RWPE1 (cell line): ENCODE results near the gene VSIG8.

Experiments used
- CTCF ChIA-PET: fragments of 350-600 bp; sonication (Branson Sonifier 250); formaldehyde crosslinking; extraction: SDS; loops from one replicate; lab custom pipeline; 2021; lab: Yijun Ruan, JAX
- POLR2A ChIA-PET: fragments of 400-600 bp; formaldehyde crosslinking; extraction: SDS; loops from one replicate; lab custom pipeline; 2020; ENCODE audit warnings: antibody characterized with exemption; ENCODE audit not compliant: low non-redundant PET; lab: Yijun Ruan, JAX
- DNase-seq: peaks from one replicate; pipeline ENCODE4 v3.0.0; 2012; ENCODE audit warnings: low spot score
- H3K27ac ChIP-seq: fragments of 450-650 bp; 2 replicates; pipeline ENCODE4 v1.5.1; 2017
- TF ChIP-seq, protein P1 (sequence below): fragments of 450-650 bp; conservative IDR thresholded peaks from 2 replicates; pipeline ENCODE4 v1.5.1; 2017; ENCODE audit warnings: low read depth, mild to moderate bottlenecking

Gene VSIG8

DNA sequence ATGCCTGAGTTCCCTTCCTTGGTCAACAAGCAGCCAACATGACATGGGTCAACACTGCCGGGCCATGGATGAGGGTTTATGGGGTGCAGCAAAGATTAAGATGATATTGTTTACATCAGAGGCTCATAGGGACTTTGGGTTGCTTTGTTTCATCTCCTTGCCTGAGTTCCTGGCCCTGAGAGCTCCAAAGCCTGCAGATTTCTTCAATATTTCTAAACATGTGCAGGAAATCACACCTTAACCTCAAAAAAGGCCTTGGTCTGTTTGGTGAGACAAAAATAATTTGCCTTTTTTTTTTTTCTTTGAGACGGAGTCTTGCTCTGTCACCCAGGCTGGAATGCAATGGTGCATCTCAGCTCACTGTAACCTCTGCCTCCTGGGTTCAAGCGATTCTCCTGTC is 34.9 kb downstream of the VSIG8 start:
- ChIA-PET CTCF (no interaction called here), POLR2A (no interaction called here)
- DNase-seq: no peak
- no peak overlapping the region for H3K27ac ChIP-seq
- TF ChIP-seq, protein P1, sequence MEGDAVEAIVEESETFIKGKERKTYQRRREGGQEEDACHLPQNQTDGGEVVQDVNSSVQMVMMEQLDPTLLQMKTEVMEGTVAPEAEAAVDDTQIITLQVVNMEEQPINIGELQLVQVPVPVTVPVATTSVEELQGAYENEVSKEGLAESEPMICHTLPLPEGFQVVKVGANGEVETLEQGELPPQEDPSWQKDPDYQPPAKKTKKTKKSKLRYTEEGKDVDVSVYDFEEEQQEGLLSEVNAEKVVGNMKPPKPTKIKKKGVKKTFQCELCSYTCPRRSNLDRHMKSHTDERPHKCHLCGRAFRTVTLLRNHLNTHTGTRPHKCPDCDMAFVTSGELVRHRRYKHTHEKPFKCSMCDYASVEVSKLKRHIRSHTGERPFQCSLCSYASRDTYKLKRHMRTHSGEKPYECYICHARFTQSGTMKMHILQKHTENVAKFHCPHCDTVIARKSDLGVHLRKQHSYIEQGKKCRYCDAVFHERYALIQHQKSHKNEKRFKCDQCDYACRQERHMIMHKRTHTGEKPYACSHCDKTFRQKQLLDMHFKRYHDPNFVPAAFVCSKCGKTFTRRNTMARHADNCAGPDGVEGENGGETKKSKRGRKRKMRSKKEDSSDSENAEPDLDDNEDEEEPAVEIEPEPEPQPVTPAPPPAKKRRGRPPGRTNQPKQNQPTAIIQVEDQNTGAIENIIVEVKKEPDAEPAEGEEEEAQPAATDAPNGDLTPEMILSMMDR: no peak

DNA sequence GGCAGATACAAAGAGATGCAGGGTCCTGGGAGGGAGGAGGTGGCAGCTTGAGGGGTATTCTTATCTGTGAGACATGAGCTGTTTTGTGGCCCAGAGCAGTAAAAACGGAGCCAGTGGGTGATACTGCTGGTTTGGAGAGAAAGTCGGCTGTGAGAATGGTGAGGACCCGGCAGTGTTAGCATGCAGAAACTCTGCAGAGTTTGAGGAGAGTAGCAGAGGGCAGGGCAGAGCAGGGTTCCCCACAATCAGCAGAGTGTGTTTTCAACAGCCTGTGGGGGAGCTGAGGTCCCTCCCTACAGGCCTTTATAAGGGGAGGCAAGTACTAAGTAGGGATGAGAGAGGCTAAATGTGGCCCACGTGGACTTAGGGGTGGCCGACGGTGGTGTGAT is 35.4 kb downstream of the VSIG8 start:
- CTCF ChIA-PET: no interaction called here
- H3K27ac ChIP-seq: no peak overlapping the region
- DNase-seq: no peak
- TF ChIP-seq, protein P1: no peak
- POLR2A ChIA-PET: no interaction called here

- TF ChIP-seq, protein P1: no peak
- ChIA-PET CTCF (interaction anchor here (0.6 kb wide), 1 partner anchor 65 kb away, joined by 5 read pairs; no protein-coding TSS in a partner anchor), POLR2A (no interaction called here)
- H3K27ac ChIP-seq: no peak within 1 kb of the TSS
- no peak for DNase-seq
Measured at GRCh38 chr1:159826441-159827101, 35.9 kb downstream of the VSIG8 start, which contains the start of gene SLAMF8. SLAMF8 (plus strand) TSS chr1:159826873; CDS start chr1:159826899, 26 bp downstream.

- POLR2A ChIA-PET: interaction anchor here (0.6 kb wide), 1 partner anchor 45 kb away, joined by 5 read pairs; no protein-coding TSS in a partner anchor
- DNase-seq: no peak
- TF ChIP-seq, protein P1: no peak
- H3K27ac ChIP-seq: no peak overlapping the region
- CTCF ChIA-PET: interaction anchor here (0.8 kb wide), 1 partner anchor 67 kb away, joined by 5 read pairs; no protein-coding TSS in a partner anchor
Measured at GRCh38 chr1:159825564-159825963, 36.9 kb downstream of the VSIG8 start.

- ChIA-PET CTCF (no interaction called here), POLR2A (no interaction called here)
- H3K27ac ChIP-seq: no peak overlapping the region
- TF ChIP-seq, protein P1: no peak
- no peak for DNase-seq
Measured at GRCh38 chr1:159823406-159823805, 39.1 kb downstream of the VSIG8 start.

DNA sequence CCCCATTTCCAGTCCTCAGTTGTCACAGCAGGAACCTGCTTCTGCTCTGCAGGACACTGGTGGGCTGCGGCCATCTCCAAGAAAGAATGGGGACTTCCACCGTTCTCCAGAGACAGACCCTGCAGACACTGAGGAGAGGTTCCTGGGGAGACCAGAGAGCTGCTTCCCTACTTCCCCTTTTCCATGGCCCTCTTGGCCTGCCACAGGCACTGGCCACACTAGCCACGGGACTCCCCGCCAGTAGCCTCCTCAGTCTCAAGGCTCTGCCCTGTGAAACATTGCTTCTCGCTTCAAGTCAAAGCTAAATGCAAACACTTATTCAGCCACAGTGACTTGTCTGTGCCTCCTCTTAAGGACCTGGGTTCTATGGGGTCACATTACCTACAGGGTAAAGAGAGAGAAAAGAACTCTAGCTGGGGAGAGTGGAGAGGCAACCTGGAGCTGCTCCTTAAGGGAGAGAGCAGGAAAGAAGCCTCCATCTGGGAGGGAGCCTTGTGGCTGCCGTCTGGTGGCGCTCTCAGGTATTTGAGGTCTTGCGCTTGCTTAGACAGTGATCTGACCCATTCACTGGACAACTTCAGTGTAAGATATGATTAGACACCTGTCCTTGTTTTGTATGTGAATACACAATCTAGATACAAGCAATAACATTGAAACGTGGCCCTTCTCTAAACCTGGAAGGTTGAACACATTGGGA is 41.1 kb downstream of the VSIG8 start:
- TF ChIP-seq, protein P1: no peak
- ChIA-PET CTCF (interaction anchor here (0.6 to 1.2 kb wide), 2 partner anchors 22 to 289 kb away, joined by 3 to 4 read pairs; no protein-coding TSS in a partner anchor), POLR2A (no interaction called here)
- no peak overlapping the region for H3K27ac ChIP-seq
- no peak for DNase-seq
